KOPT-K1 (cell line): Measurements from ENCODE around the gene PTPRK.

Experiments used
- H3K27ac ChIP-seq: fragments of 200-600 bp; sonication (generic); 2 replicates; pipeline ENCODE4 v1.5.1; 2016; ENCODE audit warnings: antibody characterized with exemption, mild to moderate bottlenecking, low read depth, low read length; ENCODE audit not compliant: poor library complexity, severe bottlenecking
- H3K36me3 ChIP-seq: fragments of 200-600 bp; sonication (generic); 2 replicates; pipeline ENCODE4 v1.5.1; 2017; ENCODE audit warnings: antibody characterized with exemption, mild to moderate bottlenecking, low read length, moderate library complexity; ENCODE audit not compliant: insufficient read depth
- H3K9me3 ChIP-seq: fragments of 200-600 bp; sonication (generic); 2 replicates; pipeline ENCODE4 v1.5.1; 2017; ENCODE audit warnings: antibody characterized with exemption, low read length, mild to moderate bottlenecking; ENCODE audit not compliant: insufficient read depth, poor library complexity, severe bottlenecking

Gene PTPRK

GRCh38 chr6:128350416-128351254, 169.8 kb downstream of the PTPRK start:
- Histone ChIP-seq H3K36me3 (no peaks in the 10 kb centered on the region), H3K27ac (no peak overlapping the region), H3K9me3 (no peaks in the 10 kb centered on the region)

- H3K36me3 ChIP-seq, result no peaks in the 10 kb centered on the region
Observed at GRCh38 chr6:128347123-128347522, 173.3 kb downstream of the PTPRK start.

GRCh38 chr6:128346569-128346968, 173.8 kb downstream of the PTPRK start:
- Histone ChIP-seq H3K27ac (no peak overlapping the region), H3K9me3 (no peaks in the 10 kb centered on the region), H3K36me3 (no peaks in the 10 kb centered on the region)

More at GRCh38 chr6:128347123-128347522, 173.3 kb downstream of the PTPRK start:
- Histone ChIP-seq H3K27ac (no peak overlapping the region), H3K9me3 (no peaks in the 10 kb centered on the region)

- H3K9me3 ChIP-seq, result no peaks in the 10 kb centered on the region
- no peaks in the 10 kb centered on the region for H3K36me3 ChIP-seq
- H3K27ac ChIP-seq, result no peak overlapping the region
Observed at GRCh38 chr6:128345278-128345677, 175.1 kb downstream of the PTPRK start.

GRCh38 chr6:128343706-128344105, 176.7 kb downstream of the PTPRK start:
- no peaks in the 10 kb centered on the region for H3K9me3 ChIP-seq
- H3K36me3 ChIP-seq, result no peaks in the 10 kb centered on the region
- no peak overlapping the region for H3K27ac ChIP-seq

GRCh38 chr6:128339635-128340450, 180.6 kb downstream of the PTPRK start:
- no peak overlapping the region for H3K27ac ChIP-seq
- no peaks in the 10 kb centered on the region for H3K36me3 ChIP-seq

GRCh38 chr6:128337619-128338018, 182.8 kb downstream of the PTPRK start:
- H3K36me3 ChIP-seq, result no peaks in the 10 kb centered on the region
- no peak overlapping the region for H3K27ac ChIP-seq
- H3K9me3 ChIP-seq, result no peaks in the 10 kb centered on the region

More at GRCh38 chr6:128339635-128340450, 180.6 kb downstream of the PTPRK start:
- H3K9me3 ChIP-seq, result no peaks in the 10 kb centered on the region

GRCh38 chr6:128336436-128337095, 183.8 kb downstream of the PTPRK start:
- Histone ChIP-seq H3K27ac (no peak overlapping the region), H3K9me3 (no peaks in the 10 kb centered on the region), H3K36me3 (no peaks in the 10 kb centered on the region)

- Histone ChIP-seq H3K36me3 (no peaks in the 10 kb centered on the region), H3K9me3 (no peaks in the 10 kb centered on the region), H3K27ac (no peak overlapping the region)
Observed at GRCh38 chr6:128335963-128336362, 184.4 kb downstream of the PTPRK start.

GRCh38 chr6:128333581-128334223, 186.7 kb downstream of the PTPRK start:
- no peaks in the 10 kb centered on the region for H3K9me3 ChIP-seq
- H3K36me3 ChIP-seq, result no peaks in the 10 kb centered on the region

GRCh38 chr6:128327890-128328289, 192.5 kb downstream of the PTPRK start:
- Histone ChIP-seq H3K27ac (peak overlapping the region; percentile 6), H3K9me3 (peaks cover 16% of the 10 kb centered on the region), H3K36me3 (no peaks in the 10 kb centered on the region)

More at GRCh38 chr6:128333581-128334223, 186.7 kb downstream of the PTPRK start:
- H3K27ac ChIP-seq, result no peak overlapping the region

GRCh38 chr6:128323011-128323410, 197.4 kb downstream of the PTPRK start:
- Histone ChIP-seq H3K9me3 (peaks cover 15% of the 10 kb centered on the region), H3K36me3 (no peaks in the 10 kb centered on the region), H3K27ac (no peak overlapping the region)

GRCh38 chr6:128319946-128320345, 200.5 kb downstream of the PTPRK start:
- Histone ChIP-seq H3K36me3 (no peaks in the 10 kb centered on the region), H3K27ac (no peak overlapping the region), H3K9me3 (peaks cover 5% of the 10 kb centered on the region)

GRCh38 chr6:128319157-128319556, 201.2 kb downstream of the PTPRK start:
- Histone ChIP-seq H3K27ac (no peak overlapping the region), H3K9me3 (no peaks in the 10 kb centered on the region), H3K36me3 (no peaks in the 10 kb centered on the region)
